Breast epithelium (tissue), 3 donors: Measurements from ENCODE around the gene GSC.

Source experiments
- CTCF ChIP-seq, 3 donors: fragments of 450-650 bp; IDR thresholded peaks; one replicate each; pipeline ENCODE4 v1.5.1; 2016 to 2017; ENCODE audit warnings: antibody characterized with exemption in 3 of 3, mild to moderate bottlenecking in 3 of 3, moderate library complexity in 3 of 3
- POLR2A ChIP-seq: fragments of 450-650 bp; IDR thresholded peaks from one replicate; pipeline ENCODE4 v1.6.1; 2016; ENCODE audit warnings: antibody characterized with exemption, mild to moderate bottlenecking, moderate library complexity
- POLR2AphosphoS5 ChIP-seq, 3 donors: sonication (generic); formaldehyde crosslinking; IDR thresholded peaks; one replicate each; pipeline ENCODE4 v1.6.1; 2017; ENCODE audit warnings: antibody characterized with exemption in 3 of 3

- TF ChIP-seq CTCF (IDR thresholded peaks at IDR 0.05), result no peak
- TF ChIP-seq POLR2A, result no peak
- TF ChIP-seq POLR2AphosphoS5 (IDR thresholded peaks at IDR 0.05), result no peak
Observed at GRCh38 chr14:94774344-94775090, 4.6 kb upstream of the GSC start.
